ENCODE data around the gene CCNA2. TPM values are rescaled to one million over a fixed set of nuclear protein-coding genes. Genes with fewer than 3 reads are reported as not detected.

The CCNA2 gene
- total RNA-seq, 2 donors from 2014 or later: 15.6 to 62.8 TPM

- no peak for TF ChIP-seq CTCF (IDR thresholded peaks at IDR 0.05)
- intact Hi-C loops (cut with DNase I): no loop called here
Observed at GRCh38 chr4:121776610-121777401, 46.9 kb downstream of the CCNA2 start.

GRCh38 chr4:121773883-121774282 lies 49.8 kb downstream of the CCNA2 start:
- no peaks in the 10 kb centered on the region for H3K27me3 ChIP-seq
- TF ChIP-seq CTCF (IDR thresholded peaks at IDR 0.05): no peak
- H3K4me3 ChIP-seq: no peak overlapping the region
- no peaks in the 10 kb centered on the region for H3K36me3 ChIP-seq
- no peaks in the 10 kb centered on the region for H3K4me1 ChIP-seq
- intact Hi-C loops (cut with DNase I): no loop called here
- no peak overlapping the region for H3K27ac ChIP-seq
- H3K9me3 ChIP-seq: no peaks in the 10 kb centered on the region
- H3K9ac ChIP-seq (ENCODE audit: low read depth in 2 of 2, low read length in 2 of 2): no peak overlapping the region
- no peak for DNase-seq

More at GRCh38 chr4:121776610-121777401, 46.9 kb downstream of the CCNA2 start:
- Histone ChIP-seq H3K36me3 (no peaks in the 10 kb centered on the region), H3K4me1 (no peaks in the 10 kb centered on the region), H3K9me3 (no peaks in the 10 kb centered on the region), H3K27me3 (no peaks in the 10 kb centered on the region), H3K27ac (no peak overlapping the region), H3K9ac (ENCODE audit: low read depth in 2 of 2, low read length in 2 of 2) (no peak overlapping the region), H3K4me3 (no peak overlapping the region)
- DNase-seq: no peak

GRCh38 chr4:121771869-121772268 lies 51.8 kb downstream of the CCNA2 start:
- no peaks in the 10 kb centered on the region for H3K36me3 ChIP-seq
- TF ChIP-seq CTCF (IDR thresholded peaks at IDR 0.05): no peak
- no peaks in the 10 kb centered on the region for H3K27me3 ChIP-seq
- H3K9ac ChIP-seq (ENCODE audit: low read depth in 2 of 2, low read length in 2 of 2): no peak overlapping the region
- H3K4me1 ChIP-seq: no peaks in the 10 kb centered on the region
- no peaks in the 10 kb centered on the region for H3K9me3 ChIP-seq
- intact Hi-C loops (cut with DNase I): no loop called here
- no peak for DNase-seq
- no peak overlapping the region for H3K27ac ChIP-seq
- no peak overlapping the region for H3K4me3 ChIP-seq

DNA sequence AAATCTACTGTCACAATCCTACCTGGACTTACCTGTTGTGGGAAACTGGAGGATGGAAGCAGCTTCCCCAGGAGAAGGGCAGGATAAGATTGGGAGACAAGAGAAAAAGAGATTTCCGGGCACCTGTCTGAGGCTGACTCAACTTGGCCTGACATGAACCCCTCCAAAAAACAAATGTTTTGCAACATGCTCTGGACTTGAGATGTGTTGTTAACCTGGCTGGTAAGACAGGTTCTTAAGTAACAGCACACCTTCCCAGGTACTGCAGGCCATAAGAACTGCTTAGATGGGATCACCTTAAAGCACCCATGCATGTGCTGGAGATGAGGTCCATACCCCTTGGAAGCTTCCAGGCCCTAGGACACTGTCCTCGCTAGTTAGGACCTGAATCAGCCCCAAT lies 54.3 kb downstream of the CCNA2 start:
- Histone ChIP-seq H3K27me3 (peaks cover 9% of the 10 kb centered on the region), H3K4me1 (no peaks in the 10 kb centered on the region), H3K27ac (no peak overlapping the region), H3K4me3 (no peak overlapping the region), H3K9me3 (no peaks in the 10 kb centered on the region), H3K9ac (ENCODE audit: low read depth in 2 of 2, low read length in 2 of 2) (no peak overlapping the region), H3K36me3 (no peaks in the 10 kb centered on the region)
- no peak for TF ChIP-seq CTCF (IDR thresholded peaks at IDR 0.05)
- no peak for DNase-seq
- intact Hi-C loops (cut with DNase I): no loop called here

DNA sequence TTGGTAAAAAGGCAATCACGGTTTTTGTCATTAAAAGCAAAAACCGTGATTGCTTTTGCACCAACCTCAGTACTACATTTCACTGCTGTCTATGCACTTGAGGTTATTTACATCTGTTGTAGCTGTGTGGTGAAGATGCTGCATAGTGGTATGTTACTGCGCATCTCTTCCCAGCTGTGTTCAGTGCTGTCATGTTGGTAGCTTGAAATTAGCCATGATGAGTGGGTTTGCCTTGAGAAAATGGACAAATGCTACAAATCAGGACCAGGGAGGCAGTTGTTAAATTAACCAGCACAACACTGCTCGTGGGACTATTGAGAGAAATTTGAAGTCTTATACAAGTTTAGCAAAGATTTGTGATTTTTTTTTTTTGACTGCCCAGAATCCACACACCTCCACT lies 56.5 kb downstream of the CCNA2 start:
- no peaks in the 10 kb centered on the region for H3K4me1 ChIP-seq
- no peak for TF ChIP-seq CTCF (IDR thresholded peaks at IDR 0.05)
- no peak overlapping the region for H3K4me3 ChIP-seq
- intact Hi-C loops (cut with DNase I): no loop called here
- H3K9ac ChIP-seq (ENCODE audit: low read depth in 2 of 2, low read length in 2 of 2): no peak overlapping the region
- no peak for DNase-seq
- no peak overlapping the region for H3K27ac ChIP-seq
- H3K27me3 ChIP-seq: peaks cover 11% of the 10 kb centered on the region
- no peaks in the 10 kb centered on the region for H3K9me3 ChIP-seq
- H3K36me3 ChIP-seq: no peaks in the 10 kb centered on the region

Other genes with a start within 250 kb of the CCNA2 start
- gene ANXA5, start 126.9 kb downstream of the CCNA2 start, total RNA-seq: 100 to 1,000 TPM in 1 of 2 donors, 10 to 100 TPM in 1; 88.4 to 122 TPM
- gene SMIM43, start 58.7 kb downstream of the CCNA2 start, total RNA-seq: under 1 TPM in 1 of 2 donors, not detected in 1; 0.21 TPM
- gene EXOSC9, start 22.6 kb downstream of the CCNA2 start, total RNA-seq: 10 to 100 TPM; 12.3 to 17.8 TPM
- 10 to 100 TPM; 13.6 to 15.6 TPM for gene BBS7, start 46.6 kb upstream of the CCNA2 start, total RNA-seq
- gene TRPC3, start 128.2 kb upstream of the CCNA2 start, total RNA-seq: under 1 TPM in 1 of 2 donors, not detected in 1; 0.15 TPM